SK-N-SH (cell line): ENCODE data around the gene RYR3. TPM values are rescaled to one million over a fixed set of nuclear protein-coding genes. Genes with fewer than 3 reads are reported as not detected.

Experiments used
- CTCF ChIA-PET: fragments of 300-600, 350-600 bp; formaldehyde crosslinking; extraction: SDS; loops from one replicate; lab custom pipeline; 2021; lab: Yijun Ruan, JAX
- POLR2A ChIA-PET: fragments of 350-600 bp; sonication (Branson Sonifier 250); formaldehyde crosslinking; extraction: SDS; loops from one replicate; lab custom pipeline; 2020; ENCODE audit warnings: antibody characterized with exemption, inconsistent platforms; lab: Yijun Ruan, JAX
- DNase-seq: peaks from one replicate; pipeline ENCODE4 v3.0.0; 2012
- H2AFZ ChIP-seq: fragments of 200-600 bp; sonication (generic); 2 replicates; pipeline ENCODE4 v1.8.1; 2016; ENCODE audit warnings: antibody characterized with exemption, mild to moderate bottlenecking, low read depth
- H3F3A ChIP-seq: fragments of 200-600 bp; sonication (generic); replicated peaks from 2 replicates; pipeline ENCODE3; 2016; ENCODE audit warnings: antibody characterized with exemption, mild to moderate bottlenecking; ENCODE audit not compliant: insufficient read depth
- H3K27ac ChIP-seq, 2 experiments: fragments of 200-500 bp in 1 of 2; fragments of 200-600 bp in 1 of 2; sonication (Bioruptor generic) in 1 of 2; sonication (generic), shearing (Covaris generic) in 1 of 2; 2 replicates each; pipeline versions ENCODE4 v1.5.1 to v1.6.1; 2014 to 2016; ENCODE audit warnings: low read depth in 2 of 2, inconsistent platforms in 1 of 2, low read length in 1 of 2, mild to moderate bottlenecking in 1 of 2, mixed read lengths in 1 of 2
- H3K27me3 ChIP-seq: fragments of 200-600 bp; sonication (generic), shearing (Covaris generic); 2 replicates; pipeline ENCODE4 v1.6.1; 2016; ENCODE audit warnings: mixed run types; ENCODE audit not compliant: insufficient read depth
- H3K36me3 ChIP-seq, 2 experiments: fragments of 200-500 bp in 1 of 2; fragments of 200-600 bp in 1 of 2; sonication (Bioruptor generic) in 1 of 2; sonication (generic) in 1 of 2; replicated peaks in 1 of 2; 2 replicates each; pipeline versions ENCODE3 to v1.5.1; 2014 to 2016; ENCODE audit warnings: low read length in 1 of 2, mild to moderate bottlenecking in 1 of 2; ENCODE audit not compliant: insufficient read depth in 2 of 2, control insufficient read depth in 1 of 2
- H3K4me1 ChIP-seq, 2 experiments: fragments of 200-500 bp in 1 of 2; fragments of 200-600 bp in 1 of 2; sonication (Bioruptor generic) in 1 of 2; sonication (generic), shearing (Covaris generic) in 1 of 2; 2 replicates each; pipeline versions ENCODE4 v1.5.1 to v1.6.1; 2014 to 2016; ENCODE audit warnings: low read depth in 1 of 2, low read length in 1 of 2, mixed run types in 1 of 2; ENCODE audit not compliant: insufficient read depth in 2 of 2, control insufficient read depth in 1 of 2
- H3K4me2 ChIP-seq: fragments of 200-600 bp; sonication (generic), shearing (Covaris generic); 2 replicates; pipeline ENCODE4 v1.6.1; 2017; ENCODE audit warnings: mixed run types
- H3K4me3 ChIP-seq, 2 experiments: fragments of 200-500 bp in 1 of 2; fragments of 200-600 bp in 1 of 2; sonication (Bioruptor generic) in 1 of 2; sonication (generic), shearing (Covaris generic) in 1 of 2; 2 replicates each; pipeline versions ENCODE4 v1.5.1 to v1.8.1; 2014 to 2016; ENCODE audit warnings: low read depth in 2 of 2, inconsistent platforms in 1 of 2, low read length in 1 of 2, mild to moderate bottlenecking in 1 of 2, mixed read lengths in 1 of 2, moderate library complexity in 1 of 2
- H3K79me2 ChIP-seq: fragments of 200-600 bp; sonication (generic); 2 replicates; pipeline ENCODE4 v1.8.1; 2017; ENCODE audit warnings: mild to moderate bottlenecking; ENCODE audit not compliant: insufficient read depth
- H3K9ac ChIP-seq: fragments of 200-600 bp; sonication (generic); 2 replicates; pipeline ENCODE4 v1.6.1; 2017; ENCODE audit warnings: mixed run types
- H3K9me2 ChIP-seq: fragments of 200-600 bp; sonication (generic); 2 replicates; pipeline ENCODE4 v1.6.1; 2017; ENCODE audit warnings: mixed run types
- H3K9me3 ChIP-seq: fragments of 200-600 bp; sonication (generic); 2 replicates; pipeline ENCODE4 v1.6.1; 2017; ENCODE audit warnings: mixed run types, mild to moderate bottlenecking, moderate library complexity
- H4K20me1 ChIP-seq: fragments of 200-600 bp; sonication (generic); 2 replicates; pipeline ENCODE4 v1.6.1; 2017; ENCODE audit warnings: mild to moderate bottlenecking, mixed run types; ENCODE audit not compliant: insufficient read depth
- CTCF ChIP-seq: fragments of 200-600 bp; sonication (generic); IDR thresholded peaks from 2 replicates; pipeline ENCODE4 v1.6.1; 2017; ENCODE audit warnings: antibody characterized with exemption, mild to moderate bottlenecking, moderate library complexity
- EZH2phosphoT487 ChIP-seq: fragments of 200-600 bp; sonication (generic); IDR thresholded peaks from 2 replicates; pipeline ENCODE4 v1.6.1; 2017; ENCODE audit warnings: low read depth, mixed run types, mild to moderate bottlenecking, antibody characterized with exemption, moderate library complexity, borderline replicate concordance
- FOXJ3 ChIP-seq: sonication (generic); formaldehyde crosslinking; IDR thresholded peaks from 2 replicates; pipeline ENCODE4 v1.5.1; 2020; ENCODE audit warnings: mild to moderate bottlenecking, missing genetic modification reagents
- GABPA ChIP-seq: IDR thresholded peaks from 2 replicates; pipeline ENCODE4 v1.4.0; 2012; ENCODE audit warnings: low read depth, mild to moderate bottlenecking
- GATA2 ChIP-seq: sonication (generic); formaldehyde crosslinking; IDR thresholded peaks from 2 replicates; pipeline ENCODE4 v1.5.0; 2020; ENCODE audit warnings: mild to moderate bottlenecking, missing genetic modification reagents
- JUND ChIP-seq: IDR thresholded peaks from 2 replicates; pipeline ENCODE4 v1.4.0; 2012
- MAX ChIP-seq: IDR thresholded peaks from 2 replicates; pipeline ENCODE4 v1.4.0; 2012; ENCODE audit warnings: low read depth
- MEF2A ChIP-seq: IDR thresholded peaks from 2 replicates; pipeline ENCODE4 v1.4.0; 2012; ENCODE audit warnings: low read depth, borderline replicate concordance
- MXI1 ChIP-seq: IDR thresholded peaks from 2 replicates; pipeline ENCODE4 v1.6.1; 2012; ENCODE audit warnings: mild to moderate bottlenecking, low read depth, low read length, improper control_type of control experiment
- PBX3 ChIP-seq: IDR thresholded peaks from 2 replicates; pipeline ENCODE4; 2012
- POLR2AphosphoS5 ChIP-seq: IDR thresholded peaks from 2 replicates; pipeline ENCODE4 v1.6.1; 2012; ENCODE audit warnings: low read depth, low read length
- RAD21 ChIP-seq: IDR thresholded peaks from 2 replicates; pipeline ENCODE4 v1.6.1; 2012; ENCODE audit warnings: mild to moderate bottlenecking, low read length
- RCOR1 ChIP-seq: fragments of 150-350 bp; IDR thresholded peaks from 2 replicates; pipeline ENCODE4 v1.6.1; 2017; ENCODE audit warnings: antibody characterized with exemption, low read length
- REST ChIP-seq: IDR thresholded peaks from 2 replicates; pipeline ENCODE4 v1.6.1; 2012; ENCODE audit warnings: mild to moderate bottlenecking, low read depth, low read length, moderate library complexity
- RXRA ChIP-seq: IDR thresholded peaks from 2 replicates; pipeline ENCODE4 v1.4.0; 2012; ENCODE audit warnings: low read depth, mild to moderate bottlenecking, borderline replicate concordance
- SMC3 ChIP-seq: IDR thresholded peaks from 2 replicates; pipeline ENCODE4 v1.6.1; 2012; ENCODE audit warnings: low read depth, low read length, improper control_type of control experiment
- TAF1 ChIP-seq: IDR thresholded peaks from 2 replicates; pipeline ENCODE4 v1.6.1; 2012; ENCODE audit warnings: low read depth, mild to moderate bottlenecking, low read length, moderate library complexity, borderline replicate concordance
- TCF12 ChIP-seq: IDR thresholded peaks from 2 replicates; pipeline ENCODE4 v1.4.0; 2012
- WGBS: methylation state at CpG from one replicate; pipeline ENCODE4 v1.1.6; 2017; ENCODE audit warnings: low lambda C conversion rate; 5-methylcytosine and 5-hydroxymethylcytosine counted together
- polyA plus RNA-seq, 3 experiments: library from polyadenylated mRNA; depleted of rRNA; stranded (reverse); fragments of >200 nt; gene quantifications; 2 replicates each; pipeline ENCODE4 v1.2.3, GENCODE V29; 2012

RYR3 gene
- polyA plus RNA-seq, 1 of the 3 experiments (the other 2 are of a cell fraction), result 0.02 TPM

GRCh38 chr15:33508703-33509102 lies 197.9 kb downstream of the RYR3 start:
- DNase-seq, result no peak
- WGBS, result 29% methylated on average over 4 of the region's 4 CpGs
- Histone ChIP-seq H3K36me3 (no peaks in the 10 kb centered on the region), H3K4me3 (no peak overlapping the region), H3K27me3 (no peaks in the 10 kb centered on the region; the same call in 1 of the 2 replicates), H3K9ac (no peak overlapping the region), H4K20me1 (no peaks in the 10 kb centered on the region), H3K79me2 (no peaks in the 10 kb centered on the region), H2AFZ (no peak overlapping the region), H3F3A (no peaks in the 10 kb centered on the region), H3K27ac (no peak overlapping the region), H3K9me3 (no peaks in the 10 kb centered on the region), H3K4me1 (no peaks in the 10 kb centered on the region), H3K4me2 (no peak overlapping the region), H3K9me2 (no peaks in the 10 kb centered on the region)
- TF ChIP-seq JUND (no peak), GATA2 (CRISPR knock-in tag) (no peak), TAF1 (no peak), POLR2AphosphoS5 (no peak), EZH2phosphoT487 (no peak), GABPA (no peak), SMC3 (no peak), MXI1 (no peak), RXRA (no peak), FOXJ3 (CRISPR knock-in tag) (no peak), CTCF (no peak), TCF12 (no peak), RAD21 (no peak), RCOR1 (no peak), PBX3 (no peak)
- CTCF ChIA-PET, result no interaction called here
- POLR2A ChIA-PET, result no interaction called here

GRCh38 chr15:33515121-33515520 lies 204.4 kb downstream of the RYR3 start:
- Histone ChIP-seq H3K27ac (no peak overlapping the region), H3K9me3 (no peaks in the 10 kb centered on the region), H3K4me1 (no peaks in the 10 kb centered on the region), H3K9ac (no peak overlapping the region), H3K9me2 (no peaks in the 10 kb centered on the region), H3K4me2 (no peak overlapping the region), H3K4me3 (no peak overlapping the region), H3K27me3 (no peaks in the 10 kb centered on the region; the same call in 1 of the 2 replicates), H2AFZ (no peak overlapping the region), H3F3A (no peaks in the 10 kb centered on the region), H4K20me1 (no peaks in the 10 kb centered on the region), H3K79me2 (no peaks in the 10 kb centered on the region), H3K36me3 (no peaks in the 10 kb centered on the region)
- no peak for DNase-seq
- 12% methylated on average over 2 of the region's 2 CpGs for WGBS
- CTCF ChIA-PET, result no interaction called here
- POLR2A ChIA-PET, result interaction anchor here (0.7 kb wide), 1 partner anchor 55 kb away, joined by 4 read pairs; no protein-coding TSS in a partner anchor
- TF ChIP-seq MXI1 (no peak), CTCF (no peak), REST (no peak), MEF2A (no peak), PBX3 (no peak), TAF1 (no peak), FOXJ3 (CRISPR knock-in tag) (no peak), RCOR1 (no peak), RAD21 (no peak), JUND (no peak), MAX (no peak)
